ENCODE data around the gene ZCCHC14. TPM values are rescaled to one million over a fixed set of nuclear protein-coding genes. Genes with fewer than 3 reads are reported as not detected.
"Not testable (repeated sequence)": the region's sequence is repeated elsewhere in the genome, so short reads cannot be mapped to it uniquely, and the experiment has no call there.

ZCCHC14 gene
- polyA plus RNA-seq, 2 donors, result 6.8 to 8.0 TPM

GRCh38 chr16:87491522-87492290, 1.1 kb downstream of the ZCCHC14 start:
- H3K4me1 ChIP-seq (ENCODE audit: control insufficient read depth in 2 of 2, insufficient read depth in 2 of 2, low read length in 1 of 2), result peaks cover 12 to 16% of the 10 kb centered on the region in 2 donors
- H3K36me3 ChIP-seq (ENCODE audit: control insufficient read depth in 2 of 2, insufficient read depth in 2 of 2, low read length in 1 of 2), result peaks cover 0 to 4% of the 10 kb centered on the region in 2 donors
- no peaks in the 10 kb centered on the region for H3K27me3 ChIP-seq (ENCODE audit: control insufficient read depth in 1 of 2, insufficient read depth in 2 of 2, low read length in 2 of 2)
- peak overlapping the region; percentile 46 to 92 for H3K4me3 ChIP-seq (ENCODE audit: low read depth in 1 of 2, low read length in 2 of 2)
- 10 to 18% methylated on average over 47 to 80 of the region's 80 CpGs for WGBS, 2 donors
- H3K9me3 ChIP-seq (ENCODE audit: control insufficient read depth in 2 of 2, insufficient read depth in 1 of 2, low read depth in 1 of 2, low read length in 1 of 2), result no peaks in the 10 kb centered on the region
- H3K27ac ChIP-seq (ENCODE audit: low read depth in 2 of 2, low read length in 1 of 2), result peak overlapping the region; percentile 50 to 86

- not testable (repeated sequence) for H3K27me3 ChIP-seq (ENCODE audit: control insufficient read depth in 1 of 2, insufficient read depth in 2 of 2, low read length in 2 of 2); H3K36me3 ChIP-seq (ENCODE audit: control insufficient read depth in 2 of 2, insufficient read depth in 2 of 2, low read length in 1 of 2); H3K9me3 ChIP-seq (ENCODE audit: control insufficient read depth in 2 of 2, insufficient read depth in 1 of 2, low read depth in 1 of 2, low read length in 1 of 2)
- peaks cover 12 to 16% of the 10 kb centered on the region in 2 donors for H3K4me1 ChIP-seq (ENCODE audit: control insufficient read depth in 2 of 2, insufficient read depth in 2 of 2, low read length in 1 of 2)
- H3K4me3 ChIP-seq (ENCODE audit: low read depth in 1 of 2, low read length in 2 of 2), result peak overlapping the region; percentile 46 to 92
- H3K27ac ChIP-seq (ENCODE audit: low read depth in 2 of 2, low read length in 1 of 2), result peak overlapping the region; percentile 4 to 34
- 22 to 34% methylated on average over 45 of the region's 45 CpGs for WGBS, 2 donors
These were observed 1.9 kb downstream of the ZCCHC14 start for GRCh38 chr16:87490799-87491521.

- no peaks in the 10 kb centered on the region for H3K9me3 ChIP-seq (ENCODE audit: control insufficient read depth in 2 of 2, insufficient read depth in 1 of 2, low read depth in 1 of 2, low read length in 1 of 2)
- H3K27me3 ChIP-seq (ENCODE audit: control insufficient read depth in 1 of 2, insufficient read depth in 2 of 2, low read length in 2 of 2), result no peaks in the 10 kb centered on the region
- peaks cover 12 to 16% of the 10 kb centered on the region in 2 donors for H3K4me1 ChIP-seq (ENCODE audit: control insufficient read depth in 2 of 2, insufficient read depth in 2 of 2, low read length in 1 of 2)
- H3K4me3 ChIP-seq (ENCODE audit: low read depth in 1 of 2, low read length in 2 of 2), result peak overlapping the region; percentile 46 to 92
- 8 to 9% methylated on average over 16 of the region's 16 CpGs for WGBS, 2 donors
- H3K27ac ChIP-seq (ENCODE audit: low read depth in 2 of 2, low read length in 1 of 2), result peak overlapping the region in 1 of 2 donors; percentile 4
- peaks cover 0 to 4% of the 10 kb centered on the region in 2 donors for H3K36me3 ChIP-seq (ENCODE audit: control insufficient read depth in 2 of 2, insufficient read depth in 2 of 2, low read length in 1 of 2)
These were observed 2.6 kb downstream of the ZCCHC14 start for GRCh38 chr16:87490096-87490798.

- Histone ChIP-seq H3K36me3 (ENCODE audit: control insufficient read depth in 2 of 2, insufficient read depth in 2 of 2, low read length in 1 of 2) (peaks cover 0 to 4% of the 10 kb centered on the region in 2 donors), H3K9me3 (ENCODE audit: control insufficient read depth in 2 of 2, insufficient read depth in 1 of 2, low read depth in 1 of 2, low read length in 1 of 2) (no peaks in the 10 kb centered on the region), H3K27me3 (ENCODE audit: control insufficient read depth in 1 of 2, insufficient read depth in 2 of 2, low read length in 2 of 2) (no peaks in the 10 kb centered on the region), H3K4me3 (ENCODE audit: low read depth in 1 of 2, low read length in 2 of 2) (peak overlapping the region in 1 of 2 donors; percentile 92), H3K27ac (ENCODE audit: low read depth in 2 of 2, low read length in 1 of 2) (peak overlapping the region; percentile 18 to 48), H3K4me1 (ENCODE audit: control insufficient read depth in 2 of 2, insufficient read depth in 2 of 2, low read length in 1 of 2) (peaks cover 12 to 16% of the 10 kb centered on the region in 2 donors)
- 37 to 38% methylated on average over 6 of the region's 6 CpGs for WGBS, 2 donors
These were observed 3.3 kb downstream of the ZCCHC14 start for GRCh38 chr16:87489434-87490045.

GRCh38 chr16:87488960-87489359, 3.9 kb downstream of the ZCCHC14 start:
- H3K9me3 ChIP-seq (ENCODE audit: control insufficient read depth in 2 of 2, insufficient read depth in 1 of 2, low read depth in 1 of 2, low read length in 1 of 2); H3K36me3 ChIP-seq (ENCODE audit: control insufficient read depth in 2 of 2, insufficient read depth in 2 of 2, low read length in 1 of 2); H3K4me3 ChIP-seq (ENCODE audit: low read depth in 1 of 2, low read length in 2 of 2); H3K27me3 ChIP-seq (ENCODE audit: control insufficient read depth in 1 of 2, insufficient read depth in 2 of 2, low read length in 2 of 2); H3K27ac ChIP-seq (ENCODE audit: low read depth in 2 of 2, low read length in 1 of 2): not testable (repeated sequence)
- WGBS, 2 donors, result 22 to 28% methylated on average over 4 to 6 of the region's 6 CpGs
- peaks cover 12 to 20% of the 10 kb centered on the region in 2 donors for H3K4me1 ChIP-seq (ENCODE audit: control insufficient read depth in 2 of 2, insufficient read depth in 2 of 2, low read length in 1 of 2)

GRCh38 chr16:87487361-87487924, 5.4 kb downstream of the ZCCHC14 start:
- Histone ChIP-seq H3K36me3 (ENCODE audit: control insufficient read depth in 2 of 2, insufficient read depth in 2 of 2, low read length in 1 of 2) (peaks cover 0 to 4% of the 10 kb centered on the region in 2 donors), H3K27me3 (ENCODE audit: control insufficient read depth in 1 of 2, insufficient read depth in 2 of 2, low read length in 2 of 2) (no peaks in the 10 kb centered on the region), H3K27ac (ENCODE audit: low read depth in 2 of 2, low read length in 1 of 2) (peak overlapping the region; percentile 45 to 73), H3K9me3 (ENCODE audit: control insufficient read depth in 2 of 2, insufficient read depth in 1 of 2, low read depth in 1 of 2, low read length in 1 of 2) (no peaks in the 10 kb centered on the region), H3K4me1 (ENCODE audit: control insufficient read depth in 2 of 2, insufficient read depth in 2 of 2, low read length in 1 of 2) (peaks cover 8 to 17% of the 10 kb centered on the region in 2 donors), H3K4me3 (ENCODE audit: low read depth in 1 of 2, low read length in 2 of 2) (peak overlapping the region; percentile 37 to 51)
- 32 to 37% methylated on average over 24 of the region's 24 CpGs for WGBS, 2 donors

GRCh38 chr16:87486713-87487247, 6.0 kb downstream of the ZCCHC14 start:
- H3K27me3 ChIP-seq (ENCODE audit: control insufficient read depth in 1 of 2, insufficient read depth in 2 of 2, low read length in 2 of 2), result no peaks in the 10 kb centered on the region
- 37 to 47% methylated on average over 5 of the region's 5 CpGs for WGBS, 2 donors
- H3K9me3 ChIP-seq (ENCODE audit: control insufficient read depth in 2 of 2, insufficient read depth in 1 of 2, low read depth in 1 of 2, low read length in 1 of 2), result no peaks in the 10 kb centered on the region
- no peak overlapping the region for H3K4me3 ChIP-seq (ENCODE audit: low read depth in 1 of 2, low read length in 2 of 2)
- peaks cover 0 to 4% of the 10 kb centered on the region in 2 donors for H3K36me3 ChIP-seq (ENCODE audit: control insufficient read depth in 2 of 2, insufficient read depth in 2 of 2, low read length in 1 of 2)
- H3K4me1 ChIP-seq (ENCODE audit: control insufficient read depth in 2 of 2, insufficient read depth in 2 of 2, low read length in 1 of 2), result peaks cover 8 to 17% of the 10 kb centered on the region in 2 donors
- H3K27ac ChIP-seq (ENCODE audit: low read depth in 2 of 2, low read length in 1 of 2), result no peak overlapping the region

- Histone ChIP-seq H3K27me3 (ENCODE audit: control insufficient read depth in 1 of 2, insufficient read depth in 2 of 2, low read length in 2 of 2) (no peaks in the 10 kb centered on the region), H3K9me3 (ENCODE audit: control insufficient read depth in 2 of 2, insufficient read depth in 1 of 2, low read depth in 1 of 2, low read length in 1 of 2) (no peaks in the 10 kb centered on the region), H3K4me3 (ENCODE audit: low read depth in 1 of 2, low read length in 2 of 2) (no peak overlapping the region), H3K4me1 (ENCODE audit: control insufficient read depth in 2 of 2, insufficient read depth in 2 of 2, low read length in 1 of 2) (peaks cover 8 to 12% of the 10 kb centered on the region in 2 donors), H3K36me3 (ENCODE audit: control insufficient read depth in 2 of 2, insufficient read depth in 2 of 2, low read length in 1 of 2) (peaks cover 0 to 1% of the 10 kb centered on the region in 2 donors), H3K27ac (ENCODE audit: low read depth in 2 of 2, low read length in 1 of 2) (peak overlapping the region in 1 of 2 donors; percentile 68)
- WGBS, 2 donors, result 60 to 70% methylated on average over 8 of the region's 8 CpGs
These were observed 6.5 kb downstream of the ZCCHC14 start for GRCh38 chr16:87486282-87486681.
